NCI-H1048 (cell line): ENCODE data around the gene CDKN1A.

ENCODE experiments used
- DNase-seq: peaks from one replicate; lab custom pipeline; 2025; lab: John Stamatoyannopoulos, UW

CDKN1A gene

GRCh38 chr6:36656441-36656840 lies 22.1 kb upstream of the CDKN1A start:
- DNase-seq: no peak

- no peak for DNase-seq
These were observed 21.2 kb upstream of the CDKN1A start for GRCh38 chr6:36657271-36657670.

- no peak for DNase-seq
These were observed 20.5 kb upstream of the CDKN1A start for GRCh38 chr6:36657942-36658544.

- no peak for DNase-seq
These were observed 19.2 kb upstream of the CDKN1A start for GRCh38 chr6:36659271-36659670.

- DNase-seq: no peak
These were observed 17.6 kb upstream of the CDKN1A start for GRCh38 chr6:36660771-36661471.

GRCh38 chr6:36662380-36662779 lies 16.1 kb upstream of the CDKN1A start:
- no peak for DNase-seq

- DNase-seq: no peak
These were observed 15.7 kb upstream of the CDKN1A start for GRCh38 chr6:36662827-36663256.

GRCh38 chr6:36663504-36664446 lies 14.7 kb upstream of the CDKN1A start:
- no peak for DNase-seq

GRCh38 chr6:36665180-36665579 lies 13.3 kb upstream of the CDKN1A start:
- DNase-seq: no peak

- DNase-seq: no peak
These were observed 12.2 kb upstream of the CDKN1A start for GRCh38 chr6:36666287-36666686.

GRCh38 chr6:36666826-36667591 lies 11.5 kb upstream of the CDKN1A start:
- no peak for DNase-seq

GRCh38 chr6:36668591-36668990 lies 9.9 kb upstream of the CDKN1A start:
- no peak for DNase-seq

- no peak for DNase-seq
These were observed 9.5 kb upstream of the CDKN1A start for GRCh38 chr6:36669002-36669401.

- no peak for DNase-seq
These were observed 8.2 kb upstream of the CDKN1A start for GRCh38 chr6:36670271-36670670.

GRCh38 chr6:36671687-36672375 lies 6.7 kb upstream of the CDKN1A start:
- DNase-seq: no peak

- no peak for DNase-seq
These were observed 4.6 kb upstream of the CDKN1A start for GRCh38 chr6:36673882-36674281.

GRCh38 chr6:36674942-36675341 lies 3.6 kb upstream of the CDKN1A start:
- DNase-seq: no peak

GRCh38 chr6:36676141-36677058 lies 2.1 kb upstream of the CDKN1A start:
- no peak for DNase-seq

- no peak for DNase-seq
These were observed 1.3 kb upstream of the CDKN1A start for GRCh38 chr6:36677059-36677749.
